Astrocyte (in vitro differentiated cells and primary cell): ENCODE results near the gene PTPRT. TPM values are rescaled to one million over a fixed set of nuclear protein-coding genes. Genes with fewer than 3 reads are reported as not detected.

ENCODE experiments used
- DNase-seq: peaks from one replicate; pipeline ENCODE4 v3.0.0-alpha.2; 2010; ENCODE audit warnings: low read depth
- FAIRE-seq: peaks from 2 replicates; lab custom pipeline; 2011; peaks lifted over from hg19 to GRCh38; lab: Jason Lieb, UNC
- H2AFZ ChIP-seq: 2 replicates; pipeline ENCODE4 v1.6.0; 2012; ENCODE audit warnings: low read depth, low read length, inconsistent platforms
- H3K27ac ChIP-seq: 2 replicates; pipeline ENCODE4 v1.5.1; 2011; ENCODE audit warnings: low read depth, low read length, inconsistent platforms
- H3K27me3 ChIP-seq: 2 replicates; pipeline ENCODE4 v1.6.0; 2011; ENCODE audit warnings: low read length, inconsistent platforms; ENCODE audit not compliant: insufficient read depth
- H3K36me3 ChIP-seq: 2 replicates; pipeline ENCODE4 v1.5.1; 2011; ENCODE audit warnings: low read length, inconsistent platforms; ENCODE audit not compliant: insufficient read depth
- H3K4me1 ChIP-seq: 2 replicates; pipeline ENCODE4 v1.5.1; 2011; ENCODE audit warnings: low read length, inconsistent platforms; ENCODE audit not compliant: insufficient read depth
- H3K4me2 ChIP-seq: 2 replicates; pipeline ENCODE4 v1.6.0; 2012; ENCODE audit warnings: low read length, inconsistent platforms
- H3K4me3 ChIP-seq: 2 replicates; pipeline ENCODE4 v1.5.1; 2011; ENCODE audit warnings: low read depth, mild to moderate bottlenecking, low read length, inconsistent platforms; ENCODE audit not compliant: insufficient read depth
- H3K79me2 ChIP-seq: 2 replicates; pipeline ENCODE4 v1.6.0; 2012; ENCODE audit warnings: mild to moderate bottlenecking, low read length, inconsistent platforms; ENCODE audit not compliant: insufficient read depth
- H3K9ac ChIP-seq: 2 replicates; pipeline ENCODE4 v1.6.0; 2012; ENCODE audit warnings: mild to moderate bottlenecking, low read length, inconsistent platforms
- H3K9me3 ChIP-seq: 2 replicates; pipeline ENCODE4 v1.5.1; 2012; ENCODE audit warnings: low read depth, mild to moderate bottlenecking, low read length, inconsistent platforms; ENCODE audit not compliant: insufficient read depth
- H4K20me1 ChIP-seq: 2 replicates; pipeline ENCODE4 v1.6.0; 2012; ENCODE audit warnings: low read length, inconsistent platforms; ENCODE audit not compliant: insufficient read depth
- H3K27ac Mint-ChIP-seq: one replicate; pipeline ENCODE4 v1.8.0; 2021; ENCODE audit warnings: mild to moderate bottlenecking, mixed read lengths; ENCODE audit not compliant: unreplicated experiment
- H3K27me3 Mint-ChIP-seq: one replicate; pipeline ENCODE4 v1.8.0; 2021; ENCODE audit warnings: low read depth, mixed read lengths; ENCODE audit not compliant: unreplicated experiment
- H3K36me3 Mint-ChIP-seq: one replicate; pipeline ENCODE4 v1.8.0; 2021; ENCODE audit warnings: low read depth, mixed read lengths; ENCODE audit not compliant: unreplicated experiment
- H3K4me1 Mint-ChIP-seq: one replicate; pipeline ENCODE4 v1.8.0; 2021; ENCODE audit warnings: low read depth, mixed read lengths; ENCODE audit not compliant: unreplicated experiment
- H3K4me3 Mint-ChIP-seq: one replicate; pipeline ENCODE4 v1.8.0; 2021; ENCODE audit warnings: mild to moderate bottlenecking, moderate library complexity, mixed read lengths; ENCODE audit not compliant: unreplicated experiment
- H3K9me3 Mint-ChIP-seq: one replicate; pipeline ENCODE4 v1.8.0; 2021; ENCODE audit warnings: mild to moderate bottlenecking, mixed read lengths; ENCODE audit not compliant: unreplicated experiment
- EZH2 ChIP-seq: IDR thresholded peaks from 2 replicates; pipeline ENCODE4 v1.6.1; 2012; ENCODE audit warnings: mild to moderate bottlenecking, low read length, inconsistent platforms; ENCODE audit not compliant: insufficient read depth
- total RNA-seq: library from RNA; stranded (reverse); gene quantifications from 2 replicates; pipeline ENCODE4 v1.2.1, GENCODE V29; 2021
- TF ChIP-seq, protein P1 (sequence below): IDR thresholded peaks from 2 replicates; pipeline ENCODE4 v1.5.1; 2011; ENCODE audit warnings: low read depth, mild to moderate bottlenecking, inconsistent platforms, low read length, moderate library complexity; ENCODE audit not compliant: insufficient read depth

Gene PTPRT
- total RNA-seq, 1 donor from 2014 or later: 0.25 TPM

GRCh38 chr20:42444799-42445198 is 744.9 kb downstream of the PTPRT start:
- no peaks in the 10 kb centered on the region for H3K27me3 Mint-ChIP-seq
- DNase-seq (no peak), FAIRE-seq (no peak)

DNA sequence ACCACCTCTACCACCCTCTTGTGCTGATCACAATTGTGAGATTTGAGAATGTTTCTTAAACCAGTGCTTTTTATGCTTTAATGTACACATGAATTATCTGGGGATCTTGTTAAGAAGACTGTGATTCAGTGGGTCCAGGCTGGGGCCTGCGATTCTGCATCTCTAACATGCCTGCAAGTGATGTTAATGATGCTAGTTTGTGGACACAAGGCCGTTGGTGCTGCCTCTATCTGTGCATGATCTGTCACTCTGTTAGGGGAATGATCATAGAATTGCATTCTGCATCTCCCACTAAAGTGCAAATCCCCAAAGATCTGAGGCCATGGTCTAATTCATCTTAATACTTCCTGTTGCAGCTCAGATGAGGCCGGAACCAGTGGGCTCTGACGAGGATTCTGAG is 746.5 kb downstream of the PTPRT start:
- Mint-ChIP-seq H3K9me3 (peaks cover 19% of the 10 kb centered on the region), H3K27me3 (no peaks in the 10 kb centered on the region), H3K27ac (no peak overlapping the region), H3K4me1 (no peaks in the 10 kb centered on the region), H3K4me3 (no peak overlapping the region), H3K36me3 (no peaks in the 10 kb centered on the region)
- no peak overlapping the region for H3K9ac ChIP-seq
- no peaks in the 10 kb centered on the region for H3K79me2 ChIP-seq
- H2AFZ ChIP-seq: no peak overlapping the region
- no peaks in the 10 kb centered on the region for H3K4me1 ChIP-seq
- H3K36me3 ChIP-seq: no peaks in the 10 kb centered on the region
- H3K4me2 ChIP-seq: no peak overlapping the region
- no peaks in the 10 kb centered on the region for H4K20me1 ChIP-seq
- no peak overlapping the region for H3K4me3 ChIP-seq
- DNase-seq: no peak
- H3K27me3 ChIP-seq: no peaks in the 10 kb centered on the region
- H3K9me3 ChIP-seq: no peaks in the 10 kb centered on the region
- TF ChIP-seq, protein P1, sequence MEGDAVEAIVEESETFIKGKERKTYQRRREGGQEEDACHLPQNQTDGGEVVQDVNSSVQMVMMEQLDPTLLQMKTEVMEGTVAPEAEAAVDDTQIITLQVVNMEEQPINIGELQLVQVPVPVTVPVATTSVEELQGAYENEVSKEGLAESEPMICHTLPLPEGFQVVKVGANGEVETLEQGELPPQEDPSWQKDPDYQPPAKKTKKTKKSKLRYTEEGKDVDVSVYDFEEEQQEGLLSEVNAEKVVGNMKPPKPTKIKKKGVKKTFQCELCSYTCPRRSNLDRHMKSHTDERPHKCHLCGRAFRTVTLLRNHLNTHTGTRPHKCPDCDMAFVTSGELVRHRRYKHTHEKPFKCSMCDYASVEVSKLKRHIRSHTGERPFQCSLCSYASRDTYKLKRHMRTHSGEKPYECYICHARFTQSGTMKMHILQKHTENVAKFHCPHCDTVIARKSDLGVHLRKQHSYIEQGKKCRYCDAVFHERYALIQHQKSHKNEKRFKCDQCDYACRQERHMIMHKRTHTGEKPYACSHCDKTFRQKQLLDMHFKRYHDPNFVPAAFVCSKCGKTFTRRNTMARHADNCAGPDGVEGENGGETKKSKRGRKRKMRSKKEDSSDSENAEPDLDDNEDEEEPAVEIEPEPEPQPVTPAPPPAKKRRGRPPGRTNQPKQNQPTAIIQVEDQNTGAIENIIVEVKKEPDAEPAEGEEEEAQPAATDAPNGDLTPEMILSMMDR: no peak
- TF ChIP-seq EZH2: no peak
- FAIRE-seq: no peak
- no peak overlapping the region for H3K27ac ChIP-seq

More at GRCh38 chr20:42444799-42445198, 744.9 kb downstream of the PTPRT start:
- Histone ChIP-seq H4K20me1 (no peaks in the 10 kb centered on the region), H3K79me2 (no peaks in the 10 kb centered on the region), H3K27ac (no peak overlapping the region), H3K27me3 (no peaks in the 10 kb centered on the region), H3K36me3 (no peaks in the 10 kb centered on the region), H3K4me3 (no peak overlapping the region), H3K4me1 (no peaks in the 10 kb centered on the region), H3K4me2 (no peak overlapping the region), H3K9me3 (no peaks in the 10 kb centered on the region), H2AFZ (no peak overlapping the region), H3K9ac (no peak overlapping the region)
- Mint-ChIP-seq H3K36me3 (no peaks in the 10 kb centered on the region), H3K9me3 (peaks cover 17% of the 10 kb centered on the region), H3K4me1 (no peaks in the 10 kb centered on the region), H3K27ac (no peak overlapping the region), H3K4me3 (no peak overlapping the region)
- TF ChIP-seq EZH2: no peak
- TF ChIP-seq, protein P1: no peak

GRCh38 chr20:42442716-42443115 is 747.0 kb downstream of the PTPRT start:
- no peaks in the 10 kb centered on the region for H3K9me3 ChIP-seq
- no peaks in the 10 kb centered on the region for H3K36me3 ChIP-seq
- no peaks in the 10 kb centered on the region for H3K79me2 ChIP-seq
- no peak overlapping the region for H2AFZ ChIP-seq
- H3K4me1 ChIP-seq: no peaks in the 10 kb centered on the region
- Mint-ChIP-seq H3K4me3 (no peak overlapping the region), H3K4me1 (no peaks in the 10 kb centered on the region), H3K27me3 (no peaks in the 10 kb centered on the region), H3K27ac (no peak overlapping the region), H3K9me3 (peaks cover 20% of the 10 kb centered on the region), H3K36me3 (no peaks in the 10 kb centered on the region)
- no peak overlapping the region for H3K4me3 ChIP-seq
- TF ChIP-seq, protein P1: no peak
- TF ChIP-seq EZH2: no peak
- H3K27ac ChIP-seq: no peak overlapping the region
- FAIRE-seq: no peak
- H3K4me2 ChIP-seq: no peak overlapping the region
- no peaks in the 10 kb centered on the region for H4K20me1 ChIP-seq
- DNase-seq: no peak
- H3K9ac ChIP-seq: no peak overlapping the region
- H3K27me3 ChIP-seq: no peaks in the 10 kb centered on the region
